Heart left ventricle (tissue), 13 donors: ENCODE results near the gene UST.

ENCODE experiments used
- POLR2A ChIP-seq, 2 donors: fragments of 450-650 bp; IDR thresholded peaks; one replicate each; pipeline ENCODE4 v1.6.1; 2017; ENCODE audit warnings: antibody characterized with exemption in 2 of 2, mild to moderate bottlenecking in 2 of 2, moderate library complexity in 2 of 2
- TF ChIP-seq, protein P1 (sequence below), 12 donors: fragments of 200-600 bp; sonication (generic) in 4 of 12; IDR thresholded peaks; one replicate each; pipeline versions ENCODE4 v1.5.0 to v1.8.0; 2018 to 2022; ENCODE audit warnings: antibody characterized with exemption in 12 of 12, mild to moderate bottlenecking in 5 of 12
- donor health status: ischemic (EF 13 %, LVEDD 7.1; RV severe dilation, severe dysfunction).
- donor health status: DM: no; HTN: yes; CAD: no.
- donor health status: DM: no; HTN: no; CAD: no.
- donor health status: ischemic (EF 25% LVEDD 6.9; RV normal size, moderate dysfunction).
- donor health status: ischemic (EF 25% LVEDD 5.7; RV mildly dilated, moderate dysfunction).
- donor health status: ischemic (EF 35%, LVEDD 5.7; RV mildly dilated, moderate dysfunction).
- donor health status: nonischemic (EF 11% LVEDD 7.7; RV severe dilation, severe dysfunction).
- donor health status: DM: yes; HTN: yes; CAD: no.
- donor health status: PGD.
- donor health status: ischemic (EF 29% LVEDD 5.4; RV normal size, mild dysfunction).
- donor health status: nonischemic (EF 23%, LVEDD 6.1; RV moderate dilation, normal function).

DNA sequence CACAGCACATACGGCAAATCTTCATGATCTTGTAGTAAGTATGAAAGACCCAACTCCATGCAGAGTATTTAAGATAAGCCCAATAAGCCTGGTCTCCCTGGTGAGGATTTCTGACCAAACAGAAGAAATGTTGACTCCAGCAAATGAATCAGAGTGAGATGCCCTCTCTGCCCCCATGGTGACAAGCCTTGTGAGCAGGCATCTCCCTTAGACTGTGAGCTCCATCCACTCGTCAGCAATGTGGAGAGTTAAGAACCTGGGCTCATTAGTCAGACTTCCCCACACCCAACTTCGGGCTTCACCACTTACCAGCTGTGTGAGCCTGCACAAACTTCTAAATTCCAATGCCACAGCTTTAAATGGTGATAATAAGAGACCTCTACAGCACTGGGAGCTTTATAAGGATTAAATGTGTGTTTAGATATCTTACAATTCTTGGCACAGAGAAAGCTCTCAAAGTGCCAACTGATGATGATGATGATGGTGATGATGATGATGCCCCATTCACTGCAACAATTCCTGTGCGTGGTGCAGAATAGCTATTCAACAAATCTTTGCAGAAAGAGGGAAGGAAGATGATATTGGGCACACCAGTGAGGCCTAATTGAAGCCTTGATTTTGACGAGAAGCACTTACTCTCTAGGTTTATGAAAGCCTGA lies 317.3 kb downstream of the UST start:
- no peak for TF ChIP-seq POLR2A (IDR thresholded peaks at IDR 0.05)
- TF ChIP-seq, protein P1, sequence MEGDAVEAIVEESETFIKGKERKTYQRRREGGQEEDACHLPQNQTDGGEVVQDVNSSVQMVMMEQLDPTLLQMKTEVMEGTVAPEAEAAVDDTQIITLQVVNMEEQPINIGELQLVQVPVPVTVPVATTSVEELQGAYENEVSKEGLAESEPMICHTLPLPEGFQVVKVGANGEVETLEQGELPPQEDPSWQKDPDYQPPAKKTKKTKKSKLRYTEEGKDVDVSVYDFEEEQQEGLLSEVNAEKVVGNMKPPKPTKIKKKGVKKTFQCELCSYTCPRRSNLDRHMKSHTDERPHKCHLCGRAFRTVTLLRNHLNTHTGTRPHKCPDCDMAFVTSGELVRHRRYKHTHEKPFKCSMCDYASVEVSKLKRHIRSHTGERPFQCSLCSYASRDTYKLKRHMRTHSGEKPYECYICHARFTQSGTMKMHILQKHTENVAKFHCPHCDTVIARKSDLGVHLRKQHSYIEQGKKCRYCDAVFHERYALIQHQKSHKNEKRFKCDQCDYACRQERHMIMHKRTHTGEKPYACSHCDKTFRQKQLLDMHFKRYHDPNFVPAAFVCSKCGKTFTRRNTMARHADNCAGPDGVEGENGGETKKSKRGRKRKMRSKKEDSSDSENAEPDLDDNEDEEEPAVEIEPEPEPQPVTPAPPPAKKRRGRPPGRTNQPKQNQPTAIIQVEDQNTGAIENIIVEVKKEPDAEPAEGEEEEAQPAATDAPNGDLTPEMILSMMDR (IDR thresholded peaks at IDR 0.05): no peak
